Measurements from ENCODE around the gene SHROOM4.

Gene SHROOM4

GRCh38 chrX:50778272-50778671 lies 35.7 kb downstream of the SHROOM4 start:
- Histone ChIP-seq H3K9ac (ENCODE audit: low read depth, low read length) (no peak overlapping the region), H3K27me3 (ENCODE audit: control insufficient read depth, insufficient read depth, low read length) (no peaks in the 10 kb centered on the region), H3K9me3 (ENCODE audit: control insufficient read depth, insufficient read depth, low read length) (no peaks in the 10 kb centered on the region), H3K36me3 (ENCODE audit: control insufficient read depth, insufficient read depth, low read length) (no peaks in the 10 kb centered on the region), H3K4me1 (ENCODE audit: control insufficient read depth, insufficient read depth, low read length) (peaks cover 6% of the 10 kb centered on the region; the same call in 1 of the 2 replicates), H3K4me3 (ENCODE audit: low read depth, low read length) (no peak overlapping the region), H3K27ac (ENCODE audit: low read depth, low read length) (no peak overlapping the region)

GRCh38 chrX:50776248-50776647 lies 37.7 kb downstream of the SHROOM4 start:
- no peaks in the 10 kb centered on the region for H3K36me3 ChIP-seq (ENCODE audit: control insufficient read depth, insufficient read depth, low read length)
- H3K9ac ChIP-seq (ENCODE audit: low read depth, low read length): no peak overlapping the region
- H3K4me3 ChIP-seq (ENCODE audit: low read depth, low read length): no peak overlapping the region
- peaks cover 6% of the 10 kb centered on the region; the same call in 1 of the 2 replicates for H3K4me1 ChIP-seq (ENCODE audit: control insufficient read depth, insufficient read depth, low read length)
- H3K9me3 ChIP-seq (ENCODE audit: control insufficient read depth, insufficient read depth, low read length): no peaks in the 10 kb centered on the region
- no peak overlapping the region for H3K27ac ChIP-seq (ENCODE audit: low read depth, low read length)
- H3K27me3 ChIP-seq (ENCODE audit: control insufficient read depth, insufficient read depth, low read length): no peaks in the 10 kb centered on the region

- Histone ChIP-seq H3K9ac (ENCODE audit: low read depth, low read length) (no peak overlapping the region), H3K4me1 (ENCODE audit: control insufficient read depth, insufficient read depth, low read length) (0 out of 2 replicates have a peak, but pooled peaks cover 6% of the 10 kb centered on the region), H3K36me3 (ENCODE audit: control insufficient read depth, insufficient read depth, low read length) (no peaks in the 10 kb centered on the region), H3K4me3 (ENCODE audit: low read depth, low read length) (no peak overlapping the region), H3K27me3 (ENCODE audit: control insufficient read depth, insufficient read depth, low read length) (no peaks in the 10 kb centered on the region), H3K27ac (ENCODE audit: low read depth, low read length) (no peak overlapping the region), H3K9me3 (ENCODE audit: control insufficient read depth, insufficient read depth, low read length) (no peaks in the 10 kb centered on the region)
Measured at GRCh38 chrX:50771382-50771781, 42.6 kb downstream of the SHROOM4 start.

GRCh38 chrX:50770702-50771101 lies 43.3 kb downstream of the SHROOM4 start:
- Histone ChIP-seq H3K4me1 (ENCODE audit: control insufficient read depth, insufficient read depth, low read length) (0 out of 2 replicates have a peak, but pooled peaks cover 3% of the 10 kb centered on the region), H3K9me3 (ENCODE audit: control insufficient read depth, insufficient read depth, low read length) (no peaks in the 10 kb centered on the region), H3K36me3 (ENCODE audit: control insufficient read depth, insufficient read depth, low read length) (no peaks in the 10 kb centered on the region), H3K9ac (ENCODE audit: low read depth, low read length) (no peak overlapping the region), H3K27me3 (ENCODE audit: control insufficient read depth, insufficient read depth, low read length) (no peaks in the 10 kb centered on the region), H3K27ac (ENCODE audit: low read depth, low read length) (no peak overlapping the region), H3K4me3 (ENCODE audit: low read depth, low read length) (no peak overlapping the region)

GRCh38 chrX:50769389-50770063 lies 44.5 kb downstream of the SHROOM4 start:
- no peaks in the 10 kb centered on the region for H3K36me3 ChIP-seq (ENCODE audit: control insufficient read depth, insufficient read depth, low read length)
- H3K27me3 ChIP-seq (ENCODE audit: control insufficient read depth, insufficient read depth, low read length): no peaks in the 10 kb centered on the region
- no peaks in the 10 kb centered on the region for H3K4me1 ChIP-seq (ENCODE audit: control insufficient read depth, insufficient read depth, low read length)
- H3K4me3 ChIP-seq (ENCODE audit: low read depth, low read length): no peak overlapping the region
- H3K9ac ChIP-seq (ENCODE audit: low read depth, low read length): no peak overlapping the region
- no peaks in the 10 kb centered on the region for H3K9me3 ChIP-seq (ENCODE audit: control insufficient read depth, insufficient read depth, low read length)
- no peak overlapping the region for H3K27ac ChIP-seq (ENCODE audit: low read depth, low read length)

GRCh38 chrX:50768801-50769200 lies 45.2 kb downstream of the SHROOM4 start:
- H3K9ac ChIP-seq (ENCODE audit: low read depth, low read length): no peak overlapping the region
- no peak overlapping the region for H3K4me3 ChIP-seq (ENCODE audit: low read depth, low read length)
- no peaks in the 10 kb centered on the region for H3K4me1 ChIP-seq (ENCODE audit: control insufficient read depth, insufficient read depth, low read length)
- H3K27me3 ChIP-seq (ENCODE audit: control insufficient read depth, insufficient read depth, low read length): no peaks in the 10 kb centered on the region
- H3K27ac ChIP-seq (ENCODE audit: low read depth, low read length): no peak overlapping the region
- H3K36me3 ChIP-seq (ENCODE audit: control insufficient read depth, insufficient read depth, low read length): no peaks in the 10 kb centered on the region
- H3K9me3 ChIP-seq (ENCODE audit: control insufficient read depth, insufficient read depth, low read length): no peaks in the 10 kb centered on the region

GRCh38 chrX:50765986-50766385 lies 48.0 kb downstream of the SHROOM4 start:
- no peaks in the 10 kb centered on the region for H3K27me3 ChIP-seq (ENCODE audit: control insufficient read depth, insufficient read depth, low read length)
- no peak overlapping the region for H3K27ac ChIP-seq (ENCODE audit: low read depth, low read length)
- H3K4me3 ChIP-seq (ENCODE audit: low read depth, low read length): no peak overlapping the region
- no peaks in the 10 kb centered on the region for H3K4me1 ChIP-seq (ENCODE audit: control insufficient read depth, insufficient read depth, low read length)
- H3K9me3 ChIP-seq (ENCODE audit: control insufficient read depth, insufficient read depth, low read length): no peaks in the 10 kb centered on the region
- H3K9ac ChIP-seq (ENCODE audit: low read depth, low read length): no peak overlapping the region
- no peaks in the 10 kb centered on the region for H3K36me3 ChIP-seq (ENCODE audit: control insufficient read depth, insufficient read depth, low read length)

- no peaks in the 10 kb centered on the region for H3K36me3 ChIP-seq (ENCODE audit: control insufficient read depth, insufficient read depth, low read length)
- H3K4me3 ChIP-seq (ENCODE audit: low read depth, low read length): no peak overlapping the region
- H3K9me3 ChIP-seq (ENCODE audit: control insufficient read depth, insufficient read depth, low read length): no peaks in the 10 kb centered on the region
- no peaks in the 10 kb centered on the region for H3K27me3 ChIP-seq (ENCODE audit: control insufficient read depth, insufficient read depth, low read length)
- H3K9ac ChIP-seq (ENCODE audit: low read depth, low read length): no peak overlapping the region
- H3K27ac ChIP-seq (ENCODE audit: low read depth, low read length): no peak overlapping the region
- no peaks in the 10 kb centered on the region for H3K4me1 ChIP-seq (ENCODE audit: control insufficient read depth, insufficient read depth, low read length)
Measured at GRCh38 chrX:50762578-50762977, 51.4 kb downstream of the SHROOM4 start.

GRCh38 chrX:50756276-50756675 lies 57.7 kb downstream of the SHROOM4 start:
- H3K27me3 ChIP-seq (ENCODE audit: control insufficient read depth, insufficient read depth, low read length): no peaks in the 10 kb centered on the region

GRCh38 chrX:50751091-50751490 lies 62.9 kb downstream of the SHROOM4 start:
- H3K27ac ChIP-seq (ENCODE audit: low read depth, low read length): no peak overlapping the region
- no peaks in the 10 kb centered on the region for H3K9me3 ChIP-seq (ENCODE audit: control insufficient read depth, insufficient read depth, low read length)
- no peak overlapping the region for H3K4me3 ChIP-seq (ENCODE audit: low read depth, low read length)
- 0 out of 2 replicates have a peak, but pooled peaks cover 3% of the 10 kb centered on the region for H3K4me1 ChIP-seq (ENCODE audit: control insufficient read depth, insufficient read depth, low read length)
- H3K36me3 ChIP-seq (ENCODE audit: control insufficient read depth, insufficient read depth, low read length): no peaks in the 10 kb centered on the region
- H3K9ac ChIP-seq (ENCODE audit: low read depth, low read length): no peak overlapping the region
- H3K27me3 ChIP-seq (ENCODE audit: control insufficient read depth, insufficient read depth, low read length): no peaks in the 10 kb centered on the region

More at GRCh38 chrX:50756276-50756675, 57.7 kb downstream of the SHROOM4 start:
- Histone ChIP-seq H3K4me1 (ENCODE audit: control insufficient read depth, insufficient read depth, low read length) (no peaks in the 10 kb centered on the region), H3K9me3 (ENCODE audit: control insufficient read depth, insufficient read depth, low read length) (no peaks in the 10 kb centered on the region), H3K27ac (ENCODE audit: low read depth, low read length) (no peak overlapping the region), H3K36me3 (ENCODE audit: control insufficient read depth, insufficient read depth, low read length) (no peaks in the 10 kb centered on the region), H3K9ac (ENCODE audit: low read depth, low read length) (no peak overlapping the region), H3K4me3 (ENCODE audit: low read depth, low read length) (no peak overlapping the region)

GRCh38 chrX:50747471-50747900 lies 66.5 kb downstream of the SHROOM4 start:
- Histone ChIP-seq H3K9ac (ENCODE audit: low read depth, low read length) (no peak overlapping the region), H3K36me3 (ENCODE audit: control insufficient read depth, insufficient read depth, low read length) (no peaks in the 10 kb centered on the region), H3K9me3 (ENCODE audit: control insufficient read depth, insufficient read depth, low read length) (no peaks in the 10 kb centered on the region), H3K27me3 (ENCODE audit: control insufficient read depth, insufficient read depth, low read length) (no peaks in the 10 kb centered on the region), H3K4me3 (ENCODE audit: low read depth, low read length) (no peak overlapping the region), H3K4me1 (ENCODE audit: control insufficient read depth, insufficient read depth, low read length) (0 out of 2 replicates have a peak, but pooled peaks cover 3% of the 10 kb centered on the region), H3K27ac (ENCODE audit: low read depth, low read length) (no peak overlapping the region)

Data from HUES48 (cell line).